ENCODE results near the gene C5. TPM values are rescaled to one million over a fixed set of nuclear protein-coding genes. Genes with fewer than 3 reads are reported as not detected.
A peak's percentile ranks its signal among the peaks of the same experiment; 100 is the strongest.

C5 gene
- total RNA-seq, 1 experiment from 2014 or later, result 0.69 TPM

DNA sequence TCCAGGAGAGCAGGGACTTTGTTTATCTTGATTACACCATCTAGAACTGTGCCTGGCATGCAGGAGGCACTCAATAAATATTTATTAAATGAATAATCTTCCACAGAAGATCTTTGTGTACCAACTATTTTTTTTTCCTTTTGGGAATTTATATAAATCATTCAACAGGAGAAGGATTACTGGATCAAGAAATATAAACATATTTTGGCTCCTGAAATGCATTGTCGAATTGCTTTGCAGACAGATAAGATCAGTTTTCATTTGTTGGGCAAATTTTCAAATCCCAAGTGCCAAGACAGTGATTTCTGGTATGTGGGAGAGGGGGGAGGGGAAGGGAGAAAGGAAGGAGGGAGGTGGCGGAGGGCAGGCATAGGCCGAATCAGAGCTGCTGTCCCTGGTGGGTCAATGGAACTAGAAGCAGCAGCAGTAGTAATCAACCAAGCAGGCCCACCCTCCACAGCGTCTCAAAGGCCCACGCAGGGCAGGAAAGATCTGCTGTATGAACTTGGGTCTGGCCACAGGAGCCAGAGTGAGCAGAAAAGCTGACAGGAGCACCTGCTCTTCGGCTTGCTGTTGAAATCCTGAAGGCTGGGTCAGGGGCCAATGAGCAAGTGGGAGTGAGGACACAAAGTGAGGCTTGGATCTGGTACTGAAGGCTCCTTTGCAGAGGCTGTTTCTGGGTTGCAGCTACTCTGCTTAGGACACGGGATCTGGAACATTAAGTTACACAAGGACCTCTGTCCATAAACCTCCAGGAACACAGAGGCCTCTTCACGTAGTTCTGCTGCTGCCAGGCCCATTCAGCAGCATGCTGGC, 107.7 kb downstream of the C5 start:
- no peak for DNase-seq (ENCODE audit: low read depth)

- DNase-seq (ENCODE audit: low read depth), result peak; percentile 69
Measured at GRCh38 chr9:120941046-120941770, 108.9 kb downstream of the C5 start.

GRCh38 chr9:120940573-120940972, 109.5 kb downstream of the C5 start:
- DNase-seq (ENCODE audit: low read depth), result no peak

DNA sequence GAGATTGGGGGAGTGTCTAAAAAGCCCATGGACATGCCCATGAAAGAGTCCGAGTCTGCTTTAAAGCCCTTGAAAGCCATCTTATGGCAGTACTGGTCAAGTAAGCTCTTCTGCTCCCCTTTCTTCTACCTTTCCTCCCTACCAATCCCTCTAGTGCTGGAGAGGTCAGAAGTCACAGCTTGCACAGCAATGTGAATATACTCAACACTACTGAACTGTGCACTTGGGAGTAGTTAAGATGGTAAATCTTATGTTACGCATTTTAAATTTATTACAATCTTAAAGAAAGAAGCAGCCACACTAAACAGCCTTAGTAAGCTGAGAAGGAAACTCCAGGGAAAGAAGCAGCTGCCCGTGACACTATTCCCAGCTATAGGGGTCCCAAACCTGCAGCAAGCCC, 111.2 kb downstream of the C5 start:
- DNase-seq (ENCODE audit: low read depth), result no peak

- peak; percentile 89 for DNase-seq (ENCODE audit: low read depth)
Measured at GRCh38 chr9:120937596-120937995, 112.5 kb downstream of the C5 start.

DNA sequence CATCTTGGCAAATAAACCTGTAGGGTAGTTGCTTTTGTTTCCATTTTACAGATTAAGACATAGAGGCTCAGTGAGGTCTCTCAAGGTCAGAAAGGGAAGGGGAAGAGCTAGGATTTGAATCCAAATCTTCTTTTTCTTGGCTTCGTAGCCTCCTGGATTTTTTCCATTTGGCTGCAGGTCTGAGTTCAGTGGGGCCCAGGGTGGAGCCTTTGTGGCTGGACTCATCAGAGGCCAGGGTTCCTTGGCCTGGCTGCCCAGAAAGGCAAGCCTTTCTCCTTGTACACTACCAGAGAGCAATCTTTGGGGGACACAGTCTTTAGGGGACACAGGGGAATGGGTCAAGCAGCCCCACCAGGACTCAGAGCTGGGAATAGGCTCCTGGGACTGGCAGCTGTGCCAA, 112.9 kb downstream of the C5 start:
- no peak for DNase-seq (ENCODE audit: low read depth)

- no peak for DNase-seq (ENCODE audit: low read depth)
Measured at GRCh38 chr9:120936764-120937122, 113.3 kb downstream of the C5 start.

- peak; percentile 98 for DNase-seq (ENCODE audit: low read depth)
Measured at GRCh38 chr9:120936011-120936763, 113.9 kb downstream of the C5 start.

- peak; percentile 98 for DNase-seq (ENCODE audit: low read depth)
Measured at GRCh38 chr9:120935383-120935857, 114.7 kb downstream of the C5 start.

GRCh38 chr9:120934281-120934680, 115.8 kb downstream of the C5 start:
- no peak for DNase-seq (ENCODE audit: low read depth)

DNA sequence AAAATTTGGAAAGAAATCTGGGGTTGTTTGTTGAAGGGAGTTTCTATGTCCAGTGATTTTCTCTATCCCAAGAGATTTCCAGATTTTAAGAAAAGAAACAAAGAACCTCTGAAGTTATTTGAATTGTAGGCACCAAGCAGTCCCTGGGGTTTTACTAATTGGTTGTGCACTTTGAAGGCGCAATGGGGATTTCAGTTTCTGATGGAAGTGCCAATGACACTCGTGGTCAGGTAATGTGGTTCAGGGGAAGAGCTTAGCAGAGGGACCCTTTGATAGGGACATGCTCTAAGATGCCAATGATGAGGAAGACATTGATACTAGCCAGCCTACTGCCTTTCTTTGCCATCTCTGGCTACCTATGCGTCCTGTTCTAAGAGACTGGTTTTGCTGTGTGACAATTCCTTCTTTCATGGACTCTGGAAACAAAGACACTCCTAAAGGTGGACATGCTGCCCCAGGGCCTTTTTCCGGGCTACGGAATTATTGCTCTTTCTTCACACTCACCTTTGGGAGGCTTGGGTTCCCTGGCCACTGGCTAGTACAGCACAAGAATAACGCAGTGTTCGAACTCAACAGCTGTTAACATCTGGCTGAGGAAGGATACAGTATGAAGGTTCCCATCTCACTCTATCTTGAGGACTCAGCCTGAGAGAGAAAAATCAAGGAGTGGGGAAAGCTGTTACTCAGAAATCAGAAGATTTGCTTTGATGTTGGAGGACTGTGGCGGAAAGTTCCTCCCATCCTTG, 116.6 kb downstream of the C5 start:
- no peak for DNase-seq (ENCODE audit: low read depth)

DNA sequence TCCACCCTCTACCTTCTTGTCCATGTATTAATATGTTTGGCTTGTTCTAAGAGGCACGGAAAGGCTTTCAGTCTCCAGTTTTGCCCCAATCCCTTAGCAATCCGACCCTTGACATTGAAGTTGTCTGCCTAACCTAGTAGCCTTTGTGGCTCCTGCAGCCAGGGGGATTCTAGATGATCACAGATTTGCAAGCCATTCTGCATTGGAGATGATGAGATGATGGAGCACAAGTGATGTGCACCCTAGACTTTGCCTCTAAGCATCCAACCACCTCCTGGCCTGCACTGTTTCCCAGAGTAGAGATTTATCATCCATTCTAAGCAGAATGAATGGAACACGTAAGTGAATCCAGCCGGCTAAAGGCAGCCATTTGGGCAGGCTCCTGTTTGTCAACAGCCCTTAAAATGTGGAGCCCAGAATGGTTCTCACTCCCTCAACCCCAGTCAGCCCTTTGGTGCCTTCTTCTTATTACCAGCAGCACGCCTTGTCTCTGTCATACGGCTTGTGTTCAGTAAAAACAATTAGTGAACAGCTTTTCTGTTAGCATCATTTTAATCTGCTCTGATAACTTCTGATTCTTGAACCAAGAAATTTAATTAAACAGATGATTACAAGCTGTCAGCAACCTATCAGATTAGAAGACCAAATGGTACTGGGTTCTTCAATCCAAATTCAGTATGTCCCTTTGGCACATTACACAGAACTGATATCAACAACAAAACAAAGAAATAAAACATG, 117.8 kb downstream of the C5 start:
- no peak for DNase-seq (ENCODE audit: low read depth)

DNA sequence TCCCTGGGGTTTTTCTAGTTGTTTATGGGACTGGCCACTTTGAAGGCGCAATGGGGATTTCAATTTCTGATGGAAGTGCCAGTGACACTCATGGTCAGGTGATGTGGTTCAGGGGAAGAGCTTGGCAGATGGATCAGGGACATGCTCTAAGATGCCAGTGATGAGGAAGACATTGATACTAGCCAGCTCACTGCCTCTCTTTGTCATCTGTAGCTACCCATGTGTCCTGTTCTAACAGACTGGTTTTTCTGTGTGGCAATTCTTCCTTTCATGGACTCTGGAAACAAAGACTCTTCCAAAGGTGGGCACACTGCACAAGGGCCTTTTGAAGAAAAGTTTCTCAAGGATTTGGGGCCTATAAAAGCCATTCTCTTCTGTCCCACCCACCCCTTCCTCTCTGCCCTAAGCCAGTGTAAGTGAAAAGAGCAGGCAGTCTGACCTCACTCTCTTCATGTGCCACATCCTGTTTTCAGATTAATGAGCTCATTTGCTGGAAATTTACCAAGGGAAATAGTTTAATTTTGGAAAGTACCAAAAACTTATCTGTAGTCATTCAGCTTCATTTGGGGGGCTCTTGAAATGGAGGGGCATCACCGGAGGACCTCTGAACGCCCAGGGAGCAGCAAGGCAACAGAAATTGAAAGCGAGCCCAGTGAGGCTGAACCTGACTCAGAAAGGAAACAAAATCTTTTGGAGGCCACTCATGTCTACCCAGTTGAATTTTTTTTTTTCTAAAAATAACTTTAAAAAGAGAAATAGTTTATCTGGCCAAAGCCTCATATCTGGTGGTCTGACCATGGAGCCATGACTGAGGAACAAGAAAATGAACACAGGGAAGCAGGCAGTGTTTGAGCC, 118.6 kb downstream of the C5 start:
- DNase-seq (ENCODE audit: low read depth), result peak; percentile 81

- DNase-seq (ENCODE audit: low read depth), result no peak
Measured at GRCh38 chr9:120929229-120929791, 120.8 kb downstream of the C5 start.

- peak; percentile 79 for DNase-seq (ENCODE audit: low read depth)
Measured at GRCh38 chr9:120928483-120929228, 121.4 kb downstream of the C5 start.

- DNase-seq (ENCODE audit: low read depth), result no peak
Measured at GRCh38 chr9:120928015-120928482, 122.0 kb downstream of the C5 start.

DNA sequence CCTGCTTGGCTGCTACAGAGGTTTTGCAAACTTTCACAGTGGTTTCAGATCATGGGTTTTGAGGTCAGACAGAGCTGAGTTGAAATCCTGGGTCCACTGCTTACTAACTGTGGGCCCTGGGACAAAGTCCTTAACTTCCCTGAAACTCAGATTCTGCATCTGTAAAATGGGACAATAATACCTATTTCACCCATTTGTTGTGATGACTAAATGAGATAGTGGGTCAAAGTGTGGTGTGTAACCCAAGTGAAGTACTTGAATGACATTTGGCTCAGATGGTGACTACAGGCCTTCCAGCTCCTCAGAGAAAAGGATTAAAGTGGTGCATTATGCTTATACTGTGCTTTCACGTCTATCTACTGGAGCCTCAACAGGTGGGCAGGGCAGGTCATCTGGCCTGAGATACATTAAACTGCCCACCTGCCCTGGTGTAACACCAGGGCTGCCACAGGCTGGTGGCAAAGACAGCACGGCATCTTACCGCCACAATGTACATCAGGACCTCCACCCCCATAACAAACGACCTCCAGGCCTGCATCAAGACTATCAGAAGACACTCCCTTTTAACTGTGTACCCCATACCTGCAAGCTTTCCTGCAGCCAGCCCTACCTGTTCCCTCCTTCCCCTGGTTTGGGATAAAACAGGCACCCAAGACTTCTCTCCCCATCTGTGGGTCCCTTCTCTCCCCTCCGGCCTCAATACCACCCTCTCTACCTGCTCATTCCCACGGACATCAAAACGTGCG, 122.6 kb downstream of the C5 start:
- no peak for DNase-seq (ENCODE audit: low read depth)

DNA sequence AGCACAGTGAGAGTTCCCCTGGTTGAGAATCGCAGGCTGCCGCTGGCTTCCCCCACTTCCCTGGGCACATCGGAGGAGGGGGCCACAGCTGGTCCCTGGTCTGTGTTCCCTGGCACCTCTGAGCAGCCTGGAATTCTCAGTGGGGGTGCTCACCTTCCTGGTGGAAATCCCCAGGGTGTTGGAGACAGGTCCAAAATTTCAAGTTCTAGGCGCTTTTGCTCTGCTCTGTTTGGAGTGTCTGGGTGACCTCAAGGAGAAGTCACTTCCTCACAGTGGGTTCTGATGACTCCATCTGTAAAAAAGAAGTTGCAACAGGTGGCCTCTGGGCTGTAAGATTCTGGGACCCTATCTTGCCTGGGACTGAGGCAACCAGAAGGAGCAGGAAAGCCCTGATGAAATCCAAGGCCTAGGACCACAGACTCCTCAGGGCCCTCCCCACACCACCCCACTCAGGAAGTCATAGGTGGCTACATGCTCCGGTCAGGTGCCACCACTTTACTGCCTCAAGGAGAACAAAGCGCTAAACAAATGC, 123.6 kb downstream of the C5 start, which contains the start of gene TRAF1:
Gene TRAF1, minus strand, starts transcription at position 400 of the 532 bp plus-strand sequence. CDS start 721 bp downstream, outside the sequence.
- peak; percentile 56 for DNase-seq (ENCODE audit: low read depth)
